HG03196 (cell line): ENCODE results near the gene GPR162.

Experiments
- ATAC-seq: cut with Tn5 transposase; IDR thresholded peaks from one replicate; pipeline ENCODE4 v1.9.1; 2021; ENCODE audit not compliant: unreplicated experiment

GPR162 gene

GRCh38 chr12:6822426-6823135 is 960 bp downstream of the GPR162 start:
- ATAC-seq: no peak

- ATAC-seq: no peak
Observed at GRCh38 chr12:6823182-6824084, 1.8 kb downstream of the GPR162 start.

GRCh38 chr12:6824085-6824775 is 2.6 kb downstream of the GPR162 start:
- no peak for ATAC-seq

GRCh38 chr12:6824901-6825381 is 3.3 kb downstream of the GPR162 start:
- no peak for ATAC-seq

- ATAC-seq: no peak
Observed at GRCh38 chr12:6825398-6826124, 3.9 kb downstream of the GPR162 start.

- no peak for ATAC-seq
Observed at GRCh38 chr12:6826125-6826733, 4.6 kb downstream of the GPR162 start.

- no peak for ATAC-seq
Observed at GRCh38 chr12:6826734-6827436, 5.3 kb downstream of the GPR162 start.

GRCh38 chr12:6827437-6827911 is 5.9 kb downstream of the GPR162 start:
- ATAC-seq: no peak

- ATAC-seq: no peak
Observed at GRCh38 chr12:6827982-6828780, 6.6 kb downstream of the GPR162 start, which contains the start of gene P3H3. Gene P3H3, plus strand, starts transcription at chr12:6828407. Its CDS starts 34 bp downstream, at chr12:6828441.

- no peak for ATAC-seq
Observed at GRCh38 chr12:6828781-6829535, 7.3 kb downstream of the GPR162 start.

- no peak for ATAC-seq
Observed at GRCh38 chr12:6829536-6830220, 8.1 kb downstream of the GPR162 start.

- no peak for ATAC-seq
Observed at GRCh38 chr12:6830286-6830890, 8.8 kb downstream of the GPR162 start.

GRCh38 chr12:6830999-6831398 is 9.4 kb downstream of the GPR162 start:
- ATAC-seq: no peak

- ATAC-seq: no peak
Observed at GRCh38 chr12:6831450-6831995, 9.9 kb downstream of the GPR162 start.

GRCh38 chr12:6832125-6832524 is 10.5 kb downstream of the GPR162 start:
- ATAC-seq: no peak

GRCh38 chr12:6833189-6833890 is 11.7 kb downstream of the GPR162 start:
- ATAC-seq: no peak
